Activated T-helper 2 cell treated with anti-CD3 and anti-CD28 coated beads, Interferon-gamma antibody, Interleukin-2, Interleukin-4, amounts not matched to agents 10 μg/mL and 5 μg/mL and 100 μg/mL, durations not matched to agents 14 hours and 24 hours and 36 hours (primary cell): ENCODE measurements around the gene MCCC2. TPM values are rescaled to one million over a fixed set of nuclear protein-coding genes. Genes with fewer than 3 reads are reported as not detected.
"Not testable (repeated sequence)": the region's sequence is repeated elsewhere in the genome, so short reads cannot be mapped to it uniquely, and the experiment has no call there.

Experiments used
- DNase-seq: peaks from one replicate; pipeline ENCODE4 v3.0.0; 2021; ENCODE audit warnings: low spot score
- H3K27ac Mint-ChIP-seq: one replicate; pipeline ENCODE4 v1.8.0; 2021; ENCODE audit warnings: mixed read lengths
- H3K27me3 Mint-ChIP-seq: one replicate; pipeline ENCODE4 v1.8.0; 2021; ENCODE audit warnings: low read depth, mixed read lengths
- H3K36me3 Mint-ChIP-seq: one replicate; pipeline ENCODE4 v1.8.0; 2021; ENCODE audit warnings: low read depth, mixed read lengths
- H3K4me1 Mint-ChIP-seq: one replicate; pipeline ENCODE4 v1.8.0; 2021; ENCODE audit warnings: low read depth, mixed read lengths
- H3K4me3 Mint-ChIP-seq: one replicate; pipeline ENCODE4 v1.8.0; 2021; ENCODE audit warnings: low read depth, mild to moderate bottlenecking, moderate library complexity, mixed read lengths
- H3K9me3 Mint-ChIP-seq: one replicate; pipeline ENCODE4 v1.8.0; 2021; ENCODE audit warnings: mixed read lengths
- intact Hi-C: fragments of 100-400 bp; cut with micrococcal nuclease; formaldehyde crosslinking; loops from one replicate; pipeline ENCODE4 v1.15.1; 2023
- total RNA-seq: library from RNA; stranded (reverse); gene quantifications from 2 replicates; pipeline ENCODE4 v1.2.3, GENCODE V29; 2022

Gene MCCC2
- total RNA-seq, 1 donor from 2014 or later = 60.0 TPM

- DNase-seq = no peak
- H3K27me3 Mint-ChIP-seq = no peaks in the 10 kb centered on the region
- intact Hi-C loops = no loop called here
- H3K27ac Mint-ChIP-seq = no peak overlapping the region
- peaks cover 62% of the 10 kb centered on the region for H3K36me3 Mint-ChIP-seq
- no peaks in the 10 kb centered on the region for H3K4me1 Mint-ChIP-seq
- H3K9me3 Mint-ChIP-seq = no peaks in the 10 kb centered on the region
- no peak overlapping the region for H3K4me3 Mint-ChIP-seq
Observed at GRCh38 chr5:71615809-71616208, 28.7 kb downstream of the MCCC2 start.

DNA sequence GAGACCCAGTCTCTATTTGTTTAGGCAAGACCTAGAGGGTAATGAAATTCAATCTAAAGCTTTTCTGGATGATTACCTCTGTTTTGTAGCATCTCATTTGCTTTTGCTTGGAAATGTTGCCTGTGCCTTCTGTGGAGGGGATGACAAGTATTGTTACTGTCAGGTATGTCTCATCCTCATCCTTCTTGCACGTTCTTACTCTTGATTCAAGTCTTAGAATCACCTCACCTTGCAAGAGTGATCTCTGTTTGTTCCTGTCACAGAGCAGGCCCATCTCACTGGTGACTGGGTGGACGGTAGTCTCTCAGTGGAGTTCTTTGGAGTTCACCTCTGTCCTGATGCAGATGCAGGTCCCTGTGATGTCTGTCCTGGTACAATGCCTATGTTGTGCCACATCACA is 33.5 kb downstream of the MCCC2 start:
- Mint-ChIP-seq H3K36me3 (peaks cover 71% of the 10 kb centered on the region), H3K4me1 (no peaks in the 10 kb centered on the region), H3K27me3 (no peaks in the 10 kb centered on the region), H3K9me3 (no peaks in the 10 kb centered on the region), H3K27ac (no peak overlapping the region), H3K4me3 (no peak overlapping the region)
- intact Hi-C loops = no loop called here
- DNase-seq = no peak

- peaks cover 67% of the 10 kb centered on the region for H3K36me3 Mint-ChIP-seq
Observed at GRCh38 chr5:71621268-71621667, 34.1 kb downstream of the MCCC2 start.

DNA sequence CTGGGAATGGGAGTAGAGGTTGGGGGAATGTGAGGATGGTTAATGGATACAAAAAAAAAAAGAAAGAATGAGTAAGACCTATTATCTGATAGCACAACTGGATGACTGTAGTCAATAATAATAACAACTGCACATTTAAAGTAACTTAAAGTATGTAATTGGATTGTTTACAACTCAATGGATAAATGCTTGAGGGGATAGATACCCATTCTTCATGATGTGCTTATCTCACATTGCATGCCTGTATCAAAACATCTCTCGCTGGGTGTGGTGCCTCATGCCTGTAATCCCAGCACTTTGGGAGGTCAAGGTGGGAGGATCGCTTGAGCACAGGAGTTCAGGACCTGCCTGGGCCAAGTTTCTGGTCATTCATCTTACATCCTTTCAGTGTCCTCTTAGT is 34.6 kb downstream of the MCCC2 start:
- Mint-ChIP-seq H3K9me3 (no peaks in the 10 kb centered on the region), H3K4me1 (no peaks in the 10 kb centered on the region), H3K36me3 (peaks cover 66% of the 10 kb centered on the region), H3K27me3 (no peaks in the 10 kb centered on the region), H3K4me3 (no peak overlapping the region), H3K27ac (no peak overlapping the region)
- intact Hi-C loops = no loop called here
- no peak for DNase-seq

More at GRCh38 chr5:71621268-71621667, 34.1 kb downstream of the MCCC2 start:
- H3K27me3 Mint-ChIP-seq = no peaks in the 10 kb centered on the region
- H3K9me3 Mint-ChIP-seq = no peaks in the 10 kb centered on the region
- H3K27ac Mint-ChIP-seq = no peak overlapping the region
- H3K4me3 Mint-ChIP-seq = no peak overlapping the region
- intact Hi-C loops = no loop called here
- DNase-seq = no peak
- H3K4me1 Mint-ChIP-seq = no peaks in the 10 kb centered on the region

DNA sequence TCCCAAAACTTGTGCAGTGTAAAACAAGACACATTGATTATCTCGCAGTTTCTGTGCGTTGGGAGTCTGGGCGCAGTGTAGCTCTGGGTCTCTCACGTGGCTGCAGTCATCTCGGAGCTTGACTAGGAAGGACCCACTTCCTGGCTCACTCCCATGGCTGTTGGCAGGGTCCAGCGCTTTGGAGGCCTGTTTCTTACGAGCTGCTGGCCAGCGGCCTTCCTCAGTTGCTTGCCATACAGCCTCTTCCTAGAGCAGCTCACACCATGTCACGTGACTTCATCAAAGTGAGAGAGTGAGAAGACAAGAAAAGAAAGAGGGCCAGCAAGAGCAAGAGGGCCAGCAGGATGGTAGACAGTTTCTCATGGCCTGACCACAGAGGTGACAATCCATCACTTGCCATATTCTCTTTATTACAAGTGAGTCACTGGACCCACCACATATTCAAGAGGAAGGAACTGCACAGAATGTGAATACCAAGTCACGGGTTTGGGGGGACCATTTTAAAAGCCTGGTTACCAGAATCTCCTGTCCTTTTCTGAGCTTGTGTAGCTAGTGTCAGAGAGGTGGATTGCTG is 36.2 kb downstream of the MCCC2 start:
- H3K27me3 Mint-ChIP-seq = no peaks in the 10 kb centered on the region
- peaks cover 60% of the 10 kb centered on the region for H3K36me3 Mint-ChIP-seq

GRCh38 chr5:71629950-71630349 is 42.8 kb downstream of the MCCC2 start:
- Mint-ChIP-seq H3K4me3 (no peak overlapping the region), H3K36me3 (peaks cover 37% of the 10 kb centered on the region), H3K27ac (no peak overlapping the region), H3K27me3 (no peaks in the 10 kb centered on the region), H3K4me1 (no peaks in the 10 kb centered on the region), H3K9me3 (no peaks in the 10 kb centered on the region)
- no peak for DNase-seq
- intact Hi-C loops = no loop called here

More for the DNA sequence above, 36.2 kb downstream of the MCCC2 start:
- Mint-ChIP-seq H3K4me3 (no peak overlapping the region), H3K4me1 (no peaks in the 10 kb centered on the region), H3K27ac (no peak overlapping the region), H3K9me3 (no peaks in the 10 kb centered on the region)
- intact Hi-C loops = no loop called here
- no peak for DNase-seq

- no peak for DNase-seq
- no peaks in the 10 kb centered on the region for H3K4me1 Mint-ChIP-seq
- H3K36me3 Mint-ChIP-seq = peaks cover 43% of the 10 kb centered on the region
- H3K9me3 Mint-ChIP-seq = no peaks in the 10 kb centered on the region
- intact Hi-C loops = no loop called here
- no peak overlapping the region for H3K27ac Mint-ChIP-seq
- no peak overlapping the region for H3K4me3 Mint-ChIP-seq
- H3K27me3 Mint-ChIP-seq = no peaks in the 10 kb centered on the region
Observed at GRCh38 chr5:71631070-71631469, 43.9 kb downstream of the MCCC2 start.

- no peak for DNase-seq
- Mint-ChIP-seq H3K4me1 (no peaks in the 10 kb centered on the region), H3K27ac (no peak overlapping the region), H3K27me3 (no peaks in the 10 kb centered on the region), H3K4me3 (no peak overlapping the region), H3K36me3 (peaks cover 37% of the 10 kb centered on the region), H3K9me3 (no peaks in the 10 kb centered on the region)
- intact Hi-C loops = no loop called here
Observed at GRCh38 chr5:71632168-71632567, 45.0 kb downstream of the MCCC2 start.

DNA sequence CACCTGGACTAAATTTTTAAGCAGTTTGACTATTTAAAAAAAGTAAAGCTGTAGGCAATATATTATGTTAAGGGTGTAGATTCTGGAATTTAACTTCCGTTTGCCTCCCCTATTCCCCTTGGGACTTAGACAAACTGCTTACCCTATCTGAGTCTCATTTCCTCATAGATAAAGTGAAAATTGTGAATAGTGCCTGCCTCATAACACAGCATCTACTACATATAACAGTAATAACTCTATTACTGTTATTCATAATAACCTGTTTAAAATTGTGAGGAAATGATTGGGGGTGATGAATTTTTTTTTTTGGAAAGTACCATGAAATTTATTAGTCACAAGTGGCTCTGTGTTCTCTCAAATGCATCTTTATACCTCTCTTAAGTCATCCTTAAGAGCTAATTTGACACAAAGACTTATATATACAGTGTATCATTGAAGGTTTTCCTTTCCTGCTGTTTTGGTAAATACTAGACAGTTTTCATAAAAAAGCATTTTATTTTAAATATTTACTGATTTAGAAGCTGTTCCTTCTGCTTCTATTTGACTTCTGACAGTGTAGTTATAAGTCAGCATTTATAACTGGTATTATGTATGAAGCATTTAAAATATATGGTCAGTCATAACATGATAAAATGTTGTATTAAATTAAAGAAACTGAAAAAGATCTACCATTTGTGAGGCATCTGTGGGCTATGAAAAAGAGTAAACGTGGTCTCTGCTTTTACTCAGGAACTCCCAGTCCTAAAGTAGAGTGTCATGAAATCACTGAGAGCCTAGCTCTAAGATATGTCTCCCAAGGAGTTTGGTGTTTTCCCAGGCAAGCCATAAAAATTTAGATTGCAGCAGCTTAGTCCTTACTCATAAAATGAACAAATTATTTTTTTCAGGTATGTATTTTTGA is 46.4 kb downstream of the MCCC2 start:
- Mint-ChIP-seq H3K4me1 (no peaks in the 10 kb centered on the region), H3K36me3 (peaks cover 46% of the 10 kb centered on the region), H3K4me3 (no peak overlapping the region)

DNA sequence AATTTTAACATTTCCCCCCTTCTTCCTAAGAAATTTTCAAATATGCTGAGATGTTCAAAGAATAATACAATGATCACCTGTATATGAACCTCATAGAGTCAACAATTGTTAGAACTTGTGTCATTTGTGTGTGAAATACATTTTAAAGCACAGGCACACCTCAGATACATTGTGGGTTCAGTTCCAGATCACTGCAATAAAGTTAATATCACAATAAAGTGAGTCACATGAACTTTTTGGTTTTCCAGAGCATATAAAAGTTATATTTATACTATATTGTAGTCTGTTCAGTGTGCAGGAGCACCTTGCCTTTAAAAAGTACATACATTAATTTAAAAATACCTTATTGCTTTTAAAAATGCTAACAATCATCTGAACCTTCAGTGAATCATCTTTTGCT is 50.0 kb downstream of the MCCC2 start:
- Mint-ChIP-seq H3K27ac (no peak overlapping the region), H3K9me3 (no peaks in the 10 kb centered on the region), H3K27me3 (no peaks in the 10 kb centered on the region), H3K4me3 (no peak overlapping the region), H3K4me1 (no peaks in the 10 kb centered on the region), H3K36me3 (peaks cover 65% of the 10 kb centered on the region)
- no peak for DNase-seq
- intact Hi-C loops = no loop called here

More for the DNA sequence above, 46.4 kb downstream of the MCCC2 start:
- H3K9me3 Mint-ChIP-seq = no peaks in the 10 kb centered on the region
- no peak overlapping the region for H3K27ac Mint-ChIP-seq
- no peak for DNase-seq
- H3K27me3 Mint-ChIP-seq = no peaks in the 10 kb centered on the region
- intact Hi-C loops = no loop called here

- no peaks in the 10 kb centered on the region for H3K9me3 Mint-ChIP-seq
Observed at GRCh38 chr5:71640408-71640807, 53.3 kb downstream of the MCCC2 start.

GRCh38 chr5:71645030-71645429 is 57.9 kb downstream of the MCCC2 start:
- intact Hi-C loops = no loop called here
- Mint-ChIP-seq H3K9me3 (no peaks in the 10 kb centered on the region), H3K36me3 (peaks cover 67% of the 10 kb centered on the region), H3K27ac (no peak overlapping the region), H3K4me1 (peaks cover 3% of the 10 kb centered on the region), H3K4me3 (no peak overlapping the region), H3K27me3 (no peaks in the 10 kb centered on the region)
- DNase-seq = no peak

More at GRCh38 chr5:71640408-71640807, 53.3 kb downstream of the MCCC2 start:
- Mint-ChIP-seq H3K27ac (no peak overlapping the region), H3K27me3 (no peaks in the 10 kb centered on the region), H3K36me3 (peaks cover 56% of the 10 kb centered on the region), H3K4me1 (no peaks in the 10 kb centered on the region), H3K4me3 (no peak overlapping the region)
- no peak for DNase-seq
- intact Hi-C loops = no loop called here

DNA sequence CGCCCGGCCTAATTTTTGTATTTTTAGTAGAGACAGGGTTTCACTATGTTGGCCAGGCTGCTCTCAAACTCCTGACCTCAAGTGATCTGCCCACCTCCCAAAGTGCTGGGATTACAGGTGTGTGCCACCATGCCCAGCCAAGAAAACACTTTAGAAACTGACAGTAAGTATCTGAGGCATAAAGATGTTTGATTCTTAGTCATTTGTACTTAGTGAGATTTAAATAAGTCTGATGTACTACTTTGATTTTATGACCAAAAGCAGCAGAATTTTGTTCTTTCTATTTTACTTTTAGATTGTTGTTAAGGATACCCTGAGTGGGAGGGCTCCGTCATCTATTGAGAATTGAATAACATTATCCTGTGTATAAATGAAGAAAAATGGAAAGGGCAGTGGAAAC is 63.8 kb downstream of the MCCC2 start:
- H3K27ac Mint-ChIP-seq, intact Hi-C loops, H3K27me3 Mint-ChIP-seq, H3K9me3 Mint-ChIP-seq, DNase-seq, H3K4me3 Mint-ChIP-seq: not testable (repeated sequence)
- Mint-ChIP-seq H3K36me3 (peaks cover 73% of the 10 kb centered on the region), H3K4me1 (peaks cover 16% of the 10 kb centered on the region)
